ENCODE data around the gene SPEG. TPM values are rescaled to one million over a fixed set of nuclear protein-coding genes. Genes with fewer than 3 reads are reported as not detected.

The SPEG gene
- total RNA-seq, 1 donor from 2014 or later: 5.6 TPM

DNA sequence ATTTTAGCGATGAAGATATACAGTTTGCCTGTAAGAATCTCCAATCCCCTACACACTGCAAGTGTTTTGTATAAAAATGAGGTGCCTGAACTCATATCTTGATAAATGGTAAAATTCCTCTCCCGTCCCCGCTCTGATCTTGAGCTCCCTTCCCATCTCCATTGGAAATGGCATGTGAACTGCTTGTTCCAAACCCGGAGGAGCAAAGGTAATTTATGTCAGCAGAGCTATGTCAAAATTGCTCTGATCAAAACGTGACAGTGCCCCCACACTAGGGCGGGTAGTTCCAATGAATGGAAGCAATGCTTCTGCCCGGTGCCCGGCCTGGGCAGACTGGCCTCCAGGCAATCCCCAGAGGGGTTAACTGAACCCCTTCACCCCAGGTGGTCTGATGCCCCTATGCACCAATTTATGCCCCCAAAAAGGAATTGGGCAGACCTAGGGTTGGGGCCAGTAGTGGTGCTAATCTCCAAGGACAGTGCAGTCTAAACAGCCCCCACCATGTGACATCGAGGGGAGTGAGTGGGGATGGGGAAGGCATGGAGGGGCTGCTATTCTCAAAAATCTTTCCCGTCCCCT is 60.4 kb downstream of the SPEG start:
- H3K27me3 ChIP-seq: peaks cover 59% of the 10 kb centered on the region
- intact Hi-C loops (cut with DNase I): no loop called here
- TF ChIP-seq, protein P1, sequence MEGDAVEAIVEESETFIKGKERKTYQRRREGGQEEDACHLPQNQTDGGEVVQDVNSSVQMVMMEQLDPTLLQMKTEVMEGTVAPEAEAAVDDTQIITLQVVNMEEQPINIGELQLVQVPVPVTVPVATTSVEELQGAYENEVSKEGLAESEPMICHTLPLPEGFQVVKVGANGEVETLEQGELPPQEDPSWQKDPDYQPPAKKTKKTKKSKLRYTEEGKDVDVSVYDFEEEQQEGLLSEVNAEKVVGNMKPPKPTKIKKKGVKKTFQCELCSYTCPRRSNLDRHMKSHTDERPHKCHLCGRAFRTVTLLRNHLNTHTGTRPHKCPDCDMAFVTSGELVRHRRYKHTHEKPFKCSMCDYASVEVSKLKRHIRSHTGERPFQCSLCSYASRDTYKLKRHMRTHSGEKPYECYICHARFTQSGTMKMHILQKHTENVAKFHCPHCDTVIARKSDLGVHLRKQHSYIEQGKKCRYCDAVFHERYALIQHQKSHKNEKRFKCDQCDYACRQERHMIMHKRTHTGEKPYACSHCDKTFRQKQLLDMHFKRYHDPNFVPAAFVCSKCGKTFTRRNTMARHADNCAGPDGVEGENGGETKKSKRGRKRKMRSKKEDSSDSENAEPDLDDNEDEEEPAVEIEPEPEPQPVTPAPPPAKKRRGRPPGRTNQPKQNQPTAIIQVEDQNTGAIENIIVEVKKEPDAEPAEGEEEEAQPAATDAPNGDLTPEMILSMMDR (IDR thresholded peaks at IDR 0.05): no peak

DNA sequence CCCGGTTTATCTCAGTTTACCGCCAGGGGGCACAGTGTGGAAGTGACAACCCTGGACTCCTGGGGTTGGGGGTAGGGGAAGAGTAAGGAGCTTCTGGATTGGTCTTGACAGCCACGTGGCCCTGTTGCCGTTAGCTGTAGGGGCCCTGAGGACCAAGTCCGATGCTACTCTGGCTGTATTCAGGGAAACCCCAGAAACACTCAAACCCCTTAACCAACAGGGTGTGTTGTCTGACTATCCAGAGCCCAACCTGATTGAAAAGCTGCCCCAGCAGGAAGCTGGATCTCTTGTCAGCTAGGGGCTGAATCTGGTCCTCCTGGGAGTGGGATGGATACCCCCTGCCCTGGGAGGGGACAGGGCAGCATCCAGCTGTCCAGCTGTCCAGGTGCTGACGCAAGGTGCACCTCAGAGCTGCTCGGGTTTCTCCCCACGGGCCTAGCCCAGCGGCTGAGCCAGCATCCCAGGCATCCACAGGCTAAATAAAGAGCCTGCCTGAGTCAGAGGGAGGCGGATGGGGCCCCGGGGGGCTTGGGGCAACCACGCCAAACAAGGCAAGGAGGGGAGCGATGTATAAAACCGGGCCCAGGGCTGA is 61.0 kb downstream of the SPEG start:
- H3K27me3 ChIP-seq: peaks cover 59% of the 10 kb centered on the region
- H3K9me3 ChIP-seq: no peaks in the 10 kb centered on the region
- no peaks in the 10 kb centered on the region for H3K36me3 ChIP-seq
- DNase-seq (no peak), ATAC-seq (no peak)
- H3K4me3 ChIP-seq: no peak overlapping the region
- H3K27ac ChIP-seq: no peak overlapping the region
- TF ChIP-seq, protein P1 (IDR thresholded peaks at IDR 0.05): peak; percentile 58
- intact Hi-C loops (cut with DNase I): no loop called here
- peaks cover 21% of the 10 kb centered on the region for H3K4me1 ChIP-seq

More for the DNA sequence above, 60.4 kb downstream of the SPEG start:
- no peaks in the 10 kb centered on the region for H3K9me3 ChIP-seq
- no peak overlapping the region for H3K27ac ChIP-seq
- H3K36me3 ChIP-seq: no peaks in the 10 kb centered on the region
- peaks cover 19% of the 10 kb centered on the region for H3K4me1 ChIP-seq
- no peak overlapping the region for H3K4me3 ChIP-seq
- ATAC-seq (no peak), DNase-seq (no peak)

DNA sequence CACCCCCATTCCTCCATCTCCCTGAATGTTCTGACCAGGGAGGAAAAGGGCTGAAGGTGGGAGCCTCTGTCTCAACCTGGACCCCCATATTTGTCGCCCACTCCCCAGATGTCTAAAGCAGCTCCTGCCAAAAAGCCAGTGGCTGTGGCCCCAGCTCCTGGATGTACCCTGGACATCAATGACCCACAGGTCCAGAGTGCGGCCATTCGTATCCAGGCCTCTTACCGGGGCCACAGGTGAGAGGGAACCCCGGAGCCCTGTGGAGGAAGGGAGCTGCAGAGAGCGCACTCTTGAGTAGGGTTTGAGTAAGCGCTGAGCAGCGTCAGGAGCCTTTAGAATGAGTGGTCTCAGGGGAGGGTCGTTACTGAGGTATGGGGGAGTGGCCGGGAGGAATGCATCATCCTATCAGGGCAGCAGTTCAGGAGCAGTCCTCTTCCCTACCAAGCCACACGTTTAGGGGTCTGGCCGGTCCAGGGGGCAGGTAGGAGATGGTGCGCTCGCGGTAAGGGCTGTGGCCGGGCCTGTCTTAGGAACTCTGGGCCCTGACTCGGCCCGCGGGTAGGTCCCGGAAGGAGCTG is 61.7 kb downstream of the SPEG start:
- intact Hi-C loops (cut with DNase I): no loop called here
- TF ChIP-seq, protein P1 (IDR thresholded peaks at IDR 0.05): no peak
- DNase-seq (no peak), ATAC-seq (no peak)
- Histone ChIP-seq H3K9me3 (no peaks in the 10 kb centered on the region), H3K4me1 (peaks cover 21% of the 10 kb centered on the region), H3K27ac (no peak overlapping the region), H3K27me3 (peaks cover 58% of the 10 kb centered on the region), H3K36me3 (no peaks in the 10 kb centered on the region), H3K4me3 (no peak overlapping the region)

DNA sequence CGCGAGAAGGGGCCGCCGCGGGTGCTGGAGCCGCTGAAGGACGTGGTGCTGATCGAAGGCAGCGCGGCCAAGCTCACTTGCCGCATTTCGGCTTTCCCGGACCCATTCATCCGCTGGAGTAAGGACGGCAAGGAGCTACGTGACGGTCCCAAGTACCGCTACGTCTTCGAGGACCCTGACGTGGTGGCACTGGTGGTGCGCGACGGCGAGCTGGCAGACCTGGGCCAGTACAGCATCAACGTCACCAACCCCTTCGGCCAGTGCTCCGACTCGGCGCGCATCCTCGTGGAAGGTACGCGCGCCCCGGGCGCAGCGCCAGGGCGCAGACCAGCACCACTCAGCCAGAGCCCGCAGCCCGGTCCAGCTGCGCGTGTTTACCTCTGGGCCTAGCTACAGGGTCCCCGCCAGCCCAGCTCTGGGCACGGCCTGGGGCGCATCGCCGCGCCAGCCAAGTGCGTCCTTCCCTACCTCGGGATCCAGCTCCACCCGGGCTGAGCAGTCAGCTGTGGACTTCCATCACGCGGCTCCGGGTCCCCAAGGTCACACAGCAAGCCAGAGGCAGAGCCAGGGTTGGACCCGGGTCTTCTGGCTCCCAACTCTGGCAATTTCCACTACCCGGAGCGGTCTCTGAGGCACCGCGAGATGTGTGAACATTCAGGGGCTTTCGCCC is 62.3 kb downstream of the SPEG start:
- Histone ChIP-seq H3K4me1 (peaks cover 21% of the 10 kb centered on the region), H3K9me3 (no peaks in the 10 kb centered on the region), H3K36me3 (no peaks in the 10 kb centered on the region), H3K27ac (peak overlapping the region; percentile 89), H3K4me3 (peak overlapping the region; percentile 90), H3K27me3 (peaks cover 52% of the 10 kb centered on the region)
- TF ChIP-seq, protein P1 (IDR thresholded peaks at IDR 0.05): no peak
- intact Hi-C loops (cut with DNase I): no loop called here
- no peak for DNase-seq
- no peak for ATAC-seq

DNA sequence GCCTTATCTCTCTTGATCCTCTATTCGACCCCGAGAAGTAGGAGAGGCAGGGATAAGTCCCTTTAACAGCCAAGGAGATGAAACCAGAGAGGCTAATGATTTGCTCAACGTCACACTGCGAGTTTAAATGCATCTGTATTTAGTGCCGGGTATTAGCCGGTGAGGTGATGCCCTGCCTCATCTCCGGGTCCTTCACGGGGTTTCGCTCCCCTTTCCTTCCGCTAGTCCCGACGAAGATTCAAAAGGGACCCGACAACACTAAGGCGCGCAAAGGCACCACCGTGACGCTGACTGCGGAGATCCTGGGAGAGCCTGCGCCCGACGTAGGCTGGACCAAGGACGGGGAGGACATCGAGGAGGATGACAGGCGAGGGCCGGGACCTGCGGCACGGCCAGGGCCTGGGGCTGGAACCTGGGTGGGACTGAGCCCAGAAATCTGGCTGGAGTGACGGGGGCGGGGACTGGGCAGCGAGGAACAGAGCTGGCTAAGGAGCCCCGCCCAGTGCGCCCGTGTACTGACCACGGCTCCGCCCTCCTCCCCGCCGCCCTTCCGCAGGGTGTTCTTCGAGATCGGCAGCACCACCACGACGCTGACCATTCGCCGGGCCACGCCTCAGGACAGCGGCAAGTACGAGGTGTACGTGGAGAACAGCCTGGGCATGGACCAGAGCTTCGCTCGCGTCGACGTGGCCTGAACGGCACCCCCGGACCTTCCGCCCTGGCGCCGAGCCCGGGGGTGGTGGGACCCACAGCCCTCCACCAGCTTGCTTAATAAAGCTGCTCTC is 63.0 kb downstream of the SPEG start:
- H3K36me3 ChIP-seq: no peaks in the 10 kb centered on the region
- H3K9me3 ChIP-seq: no peaks in the 10 kb centered on the region
- H3K27me3 ChIP-seq: peaks cover 46% of the 10 kb centered on the region
- peak overlapping the region; percentile 90 for H3K4me3 ChIP-seq
- DNase-seq (peak; percentile 96), ATAC-seq (peak; percentile 85)
- TF ChIP-seq, protein P1 (IDR thresholded peaks at IDR 0.05): no peak
- intact Hi-C loops (cut with DNase I): no loop called here
- H3K4me1 ChIP-seq: peaks cover 21% of the 10 kb centered on the region
- H3K27ac ChIP-seq: peak overlapping the region; percentile 89
